ENCODE measurements around the gene AGBL4. TPM values are rescaled to one million over a fixed set of nuclear protein-coding genes. Genes with fewer than 3 reads are reported as not detected.

Gene AGBL4
- total and polyA plus RNA-seq, 2 of the 13 experiments (the other 11 are each of a cell fraction or from before 2014, with no cell fraction given) = not detected

- no peaks in the 10 kb centered on the region for H3K4me1 ChIP-seq (ENCODE audit: insufficient read depth, low read length)
- BruUV-seq (replicated peaks) = no TSS peak
- TF ChIP-seq STAG1 (CRISPR knock-in tag; IDR thresholded peaks at IDR 0.05) (no peak), ZNF672 (CRISPR knock-in tag; IDR thresholded peaks at IDR 0.05) (no peak), ATF2 (CRISPR knock-in tag; IDR thresholded peaks at IDR 0.05) (no peak), FOXJ3 (CRISPR knock-in tag; IDR thresholded peaks at IDR 0.05; ENCODE audit: borderline replicate concordance) (no peak), SMAD1 (CRISPR knock-in tag; IDR thresholded peaks at IDR 0.05; ENCODE audit: borderline replicate concordance, low read depth) (no peak)
- TF ChIP-seq, protein P1, sequence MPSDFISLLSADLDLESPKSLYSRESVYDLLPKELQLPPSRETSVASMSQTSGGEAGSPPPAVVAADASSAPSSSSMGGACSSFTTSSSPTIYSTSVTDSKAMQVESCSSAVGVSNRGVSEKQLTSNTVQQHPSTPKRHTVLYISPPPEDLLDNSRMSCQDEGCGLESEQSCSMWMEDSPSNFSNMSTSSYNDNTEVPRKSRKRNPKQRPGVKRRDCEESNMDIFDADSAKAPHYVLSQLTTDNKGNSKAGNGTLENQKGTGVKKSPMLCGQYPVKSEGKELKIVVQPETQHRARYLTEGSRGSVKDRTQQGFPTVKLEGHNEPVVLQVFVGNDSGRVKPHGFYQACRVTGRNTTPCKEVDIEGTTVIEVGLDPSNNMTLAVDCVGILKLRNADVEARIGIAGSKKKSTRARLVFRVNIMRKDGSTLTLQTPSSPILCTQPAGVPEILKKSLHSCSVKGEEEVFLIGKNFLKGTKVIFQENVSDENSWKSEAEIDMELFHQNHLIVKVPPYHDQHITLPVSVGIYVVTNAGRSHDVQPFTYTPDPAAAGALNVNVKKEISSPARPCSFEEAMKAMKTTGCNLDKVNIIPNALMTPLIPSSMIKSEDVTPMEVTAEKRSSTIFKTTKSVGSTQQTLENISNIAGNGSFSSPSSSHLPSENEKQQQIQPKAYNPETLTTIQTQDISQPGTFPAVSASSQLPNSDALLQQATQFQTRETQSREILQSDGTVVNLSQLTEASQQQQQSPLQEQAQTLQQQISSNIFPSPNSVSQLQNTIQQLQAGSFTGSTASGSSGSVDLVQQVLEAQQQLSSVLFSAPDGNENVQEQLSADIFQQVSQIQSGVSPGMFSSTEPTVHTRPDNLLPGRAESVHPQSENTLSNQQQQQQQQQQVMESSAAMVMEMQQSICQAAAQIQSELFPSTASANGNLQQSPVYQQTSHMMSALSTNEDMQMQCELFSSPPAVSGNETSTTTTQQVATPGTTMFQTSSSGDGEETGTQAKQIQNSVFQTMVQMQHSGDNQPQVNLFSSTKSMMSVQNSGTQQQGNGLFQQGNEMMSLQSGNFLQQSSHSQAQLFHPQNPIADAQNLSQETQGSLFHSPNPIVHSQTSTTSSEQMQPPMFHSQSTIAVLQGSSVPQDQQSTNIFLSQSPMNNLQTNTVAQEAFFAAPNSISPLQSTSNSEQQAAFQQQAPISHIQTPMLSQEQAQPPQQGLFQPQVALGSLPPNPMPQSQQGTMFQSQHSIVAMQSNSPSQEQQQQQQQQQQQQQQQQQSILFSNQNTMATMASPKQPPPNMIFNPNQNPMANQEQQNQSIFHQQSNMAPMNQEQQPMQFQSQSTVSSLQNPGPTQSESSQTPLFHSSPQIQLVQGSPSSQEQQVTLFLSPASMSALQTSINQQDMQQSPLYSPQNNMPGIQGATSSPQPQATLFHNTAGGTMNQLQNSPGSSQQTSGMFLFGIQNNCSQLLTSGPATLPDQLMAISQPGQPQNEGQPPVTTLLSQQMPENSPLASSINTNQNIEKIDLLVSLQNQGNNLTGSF (CRISPR knock-in tag; IDR thresholded peaks at IDR 0.05) = no peak
- CTCF ChIA-PET (ENCODE audit: low intra/inter-chr PET ratio, low total read pairs) = no interaction called here
- ATAC-seq (no peak), FAIRE-seq (no peak), DNase-seq (ENCODE audit: low spot score) (no peak)
- H3K27me3 ChIP-seq (ENCODE audit: control insufficient read depth in 1 of 2, insufficient read depth in 2 of 2, low read length in 2 of 2) = peaks cover 0 to 14% of the 10 kb centered on the region in 2 experiments; a peak in 2 of 5 replicates
- H3K9ac ChIP-seq (ENCODE audit: insufficient read depth, low read depth, low read length) = no peak overlapping the region
- H3K4me2 ChIP-seq (ENCODE audit: low read depth, low read length) = no peak overlapping the region
- intact Hi-C loops (cut with micrococcal nuclease; ENCODE audit: unreplicated experiment) = no loop called here
- no peaks in the 10 kb centered on the region for H3K79me2 ChIP-seq (ENCODE audit: insufficient read depth, low read length)
- 7% methylated on average over 2 of the region's 3 CpGs for WGBS (ENCODE audit: low lambda C conversion rate)
- H2AFZ ChIP-seq (ENCODE audit: low read length) = no peak overlapping the region
- H4K20me1 ChIP-seq (ENCODE audit: insufficient read depth, low read length) = no peaks in the 10 kb centered on the region
- H3K9me3 ChIP-seq (ENCODE audit: low read length) = no peaks in the 10 kb centered on the region
- in situ Hi-C loops (cut with HindIII; ENCODE audit: extremely low pct_ligation_motif_present, low pct_unique_long_range_greater_than_20kb) = no loop called here
- no peak overlapping the region for H3K27ac ChIP-seq (ENCODE audit: extremely low read length, insufficient read depth, low read length)
- no peaks in the 10 kb centered on the region for H3K36me3 ChIP-seq (replicated peaks in 1 of 2; ENCODE audit: control insufficient read depth in 1 of 2, insufficient read depth in 2 of 2, low read length in 2 of 2)
- POLR2A ChIA-PET = no interaction called here
- H3K4me3 ChIP-seq (replicated peaks in 1 of 3; ENCODE audit: insufficient read depth in 1 of 3, low read depth in 2 of 3, low read length in 3 of 3) = no peak overlapping the region
Observed at GRCh38 chr1:48610628-48611542, 1412.9 kb downstream of the AGBL4 start.
